K562 (cell line): ENCODE measurements around the gene B3GAT3. TPM values are rescaled to one million over a fixed set of nuclear protein-coding genes. Genes with fewer than 3 reads are reported as not detected.

Experiments used
- E2F4 ChIP-seq: sonication (generic); formaldehyde crosslinking; IDR thresholded peaks from 2 replicates; pipeline ENCODE4 v1.8.0; 2022; ENCODE audit warnings: mild to moderate bottlenecking, low read depth, missing genetic modification reagents
- GABPA ChIP-seq: fragments of 200-800 bp; sonication (Bioruptor generic); conservative IDR thresholded peaks from 2 replicates; pipeline ENCODE4 v1.6.1; 2016; ENCODE audit warnings: low read depth, missing genetic modification characterization, missing compliant biosample characterization
- KHSRP ChIP-seq: fragments of 450-650 bp; IDR thresholded peaks from 2 replicates; pipeline ENCODE4 v1.6.1; 2017
- LCOR ChIP-seq: sonication (generic); formaldehyde crosslinking; IDR thresholded peaks from 2 replicates; pipeline ENCODE4 v1.8.0; 2022; ENCODE audit warnings: mild to moderate bottlenecking, missing genetic modification reagents
- LEF1 ChIP-seq: fragments of 450-650 bp; IDR thresholded peaks from 2 replicates; pipeline ENCODE4 v1.6.1; 2016; ENCODE audit warnings: mild to moderate bottlenecking
- MEIS2 ChIP-seq: fragments of 450-650 bp; IDR thresholded peaks from 2 replicates; pipeline ENCODE4 v1.6.1; 2014; ENCODE audit warnings: mild to moderate bottlenecking; ENCODE audit not compliant: partially characterized antibody
- NR2C1 ChIP-seq, 2 experiments: fragments of 450-650 bp; IDR thresholded peaks; 2 replicates each; pipeline ENCODE4 v1.6.1; 2017; ENCODE audit warnings: mild to moderate bottlenecking in 2 of 2, antibody characterized with exemption in 1 of 2, inconsistent platforms in 1 of 2, missing compliant biosample characterization in 1 of 2, missing genetic modification characterization in 1 of 2
- PKNOX1 ChIP-seq: fragments of 450-650 bp; IDR thresholded peaks from 2 replicates; pipeline ENCODE4 v1.6.1; 2016
- TCF3 ChIP-seq: sonication (generic); formaldehyde crosslinking; IDR thresholded peaks from 2 replicates; pipeline ENCODE4 v1.4.0; 2020; ENCODE audit warnings: mild to moderate bottlenecking, missing genetic modification reagents
- U2AF1 ChIP-seq: fragments of 200-400 bp; formaldehyde crosslinking; optimal IDR thresholded peaks from 2 replicates; pipeline ENCODE3; 2017; ENCODE audit warnings: mild to moderate bottlenecking, low read depth, low read length, moderate library complexity
- ZBTB40 ChIP-seq, 2 experiments: fragments of 450-650 bp in 1 of 2; sonication (generic) in 1 of 2; formaldehyde crosslinking in 1 of 2; IDR thresholded peaks; 2 replicates each; pipeline versions ENCODE4 v1.7.1 to v1.9.0; 2016 to 2022; ENCODE audit warnings: inconsistent platforms in 1 of 2, mild to moderate bottlenecking in 1 of 2, missing genetic modification reagents in 1 of 2
- ZFX ChIP-seq: sonication (generic); formaldehyde crosslinking; IDR thresholded peaks from 2 replicates; pipeline ENCODE4 v1.8.0; 2022; ENCODE audit warnings: mild to moderate bottlenecking, missing genetic modification reagents, moderate library complexity
- polyA plus RNA-seq, 8 experiments: library from polyadenylated mRNA; depleted of rRNA in 4 of 8; stranded (reverse) in 5 of 8; unstranded in 3 of 8; fragments of >200 nt; fragmentation: Nextera tagmentation in 2 of 8; fragmentation: Illumina TruSeq in 1 of 8; extraction: Ambion mirVana in 2 of 8; extraction: Trizol in 1 of 8; gene quantifications; 2 replicates each; pipeline versions ENCODE4 v1.2.1 to v1.2.3, GENCODE V29; 2011 to 2014; ENCODE audit warnings: inconsistent platforms in 1 of 8, missing spikeins in 1 of 8
- total RNA-seq, 7 experiments: library from RNA; depleted of rRNA in 6 of 7; stranded (reverse); fragments of >200 nt in 6 of 7; fragmentation: Illumina TruSeq in 2 of 7; extraction: Trizol in 2 of 7; gene quantifications; 2 replicates each; pipeline versions ENCODE4 v1.2.1 to v1.2.3, GENCODE V29; 2011 to 2021; ENCODE audit warnings: low replicate concordance in 1 of 7

B3GAT3 gene
- total and polyA plus RNA-seq, 9 of the 15 experiments (the other 6 are each of a cell fraction or from before 2014, with no cell fraction given), result 0.30 to 64.0 (median 21.4) TPM

- TF ChIP-seq ZBTB40 (IDR thresholded peaks at IDR 0.05) (peak; percentile 74), ZBTB40 (CRISPR knock-in tag; IDR thresholded peaks at IDR 0.05) (no peak), TCF3 (CRISPR knock-in tag) (peak; percentile 20; the same call in 1 of the 2 replicates), ZFX (CRISPR knock-in tag) (peak; percentile 95), U2AF1 (peak; percentile 58), LEF1 (no peak), KHSRP (no peak), NR2C1 (IDR thresholded peaks at IDR 0.05) (peak; percentile 97), NR2C1 (tag; IDR thresholded peaks at IDR 0.05) (peak; percentile 98), E2F4 (CRISPR knock-in tag) (peak; percentile 59; the same call in 1 of the 2 replicates), GABPA (peak; percentile 88), LCOR (CRISPR knock-in tag) (peak; percentile 100), PKNOX1 (peak; percentile 86), MEIS2 (peak; percentile 2)
Measured at GRCh38 chr11:62645946-62646824, 24.4 kb upstream of the B3GAT3 start, which contains the start of gene GANAB (continued).
